22Rv1 (cell line): Measurements from ENCODE around the gene PNLDC1.
A peak's percentile ranks its signal among the peaks of the same experiment; 100 is the strongest.

ENCODE experiments used
- H3K27ac ChIP-seq: fragments of 450-650 bp; 2 replicates; pipeline ENCODE4 v1.5.1; 2017
- CTCF ChIP-seq: fragments of 450-650 bp; IDR thresholded peaks from 2 replicates; pipeline ENCODE4 v1.5.1; 2017; ENCODE audit warnings: mild to moderate bottlenecking
- ZFX ChIP-seq: fragments of 450-650 bp; IDR thresholded peaks from 2 replicates; pipeline ENCODE4 v1.6.1; 2017; ENCODE audit warnings: antibody characterized with exemption, borderline replicate concordance

PNLDC1 gene

GRCh38 chr6:159758031-159759001 lies 41.8 kb upstream of the PNLDC1 start:
- no peak for TF ChIP-seq ZFX
- no peak for TF ChIP-seq CTCF
- peak overlapping the region; percentile 94 for H3K27ac ChIP-seq

- H3K27ac ChIP-seq: peak overlapping the region; percentile 94
These were observed 40.4 kb upstream of the PNLDC1 start for GRCh38 chr6:159759645-159760044.

GRCh38 chr6:159760602-159761057 lies 39.4 kb upstream of the PNLDC1 start:
- TF ChIP-seq CTCF: no peak
- no peak for TF ChIP-seq ZFX
- peak overlapping the region; percentile 94 for H3K27ac ChIP-seq

More at GRCh38 chr6:159759645-159760044, 40.4 kb upstream of the PNLDC1 start:
- TF ChIP-seq CTCF: no peak
- TF ChIP-seq ZFX: no peak

- no peak for TF ChIP-seq ZFX
- no peak for TF ChIP-seq CTCF
- peak overlapping the region; percentile 94 for H3K27ac ChIP-seq
These were observed 38.8 kb upstream of the PNLDC1 start for GRCh38 chr6:159761129-159761872.

GRCh38 chr6:159761873-159762680 lies 38.0 kb upstream of the PNLDC1 start, which contains the start of gene ACAT2:
TSS of gene ACAT2 (plus strand) at chr6:159762045. CDS start at chr6:159762088, 43 bp downstream.
- peak within 1 kb of the TSS; percentile 94 for H3K27ac ChIP-seq
- TF ChIP-seq ZFX (no peak), CTCF (no peak)

GRCh38 chr6:159762681-159763293 lies 37.3 kb upstream of the PNLDC1 start:
- TF ChIP-seq ZFX: no peak
- no peak for TF ChIP-seq CTCF

More at GRCh38 chr6:159762681-159763293, 37.3 kb upstream of the PNLDC1 start:
- H3K27ac ChIP-seq: peak overlapping the region; percentile 94
